Measurements from ENCODE around the gene MATN1.

GRCh38 chr1:30739601-30740000 lies 16.2 kb upstream of the MATN1 start:
- TF ChIP-seq EZH2phosphoT487 (IDR thresholded peaks at IDR 0.05; ENCODE audit: insufficient read depth, low read depth) (no peak), EZH2 (IDR thresholded peaks at IDR 0.05; ENCODE audit: insufficient read depth, poor library complexity, severe bottlenecking) (no peak)
